GM19193 (cell line): ENCODE measurements around the gene RALBP1.

Source experiments
- POLR2A ChIP-seq: IDR thresholded peaks from 4 replicates; pipeline ENCODE4 v1.6.1; 2011; ENCODE audit not compliant: insufficient read depth, insufficient read length; ENCODE audit errors: extremely low read depth

The RALBP1 gene

GRCh38 chr18:9552616-9553015, 77.3 kb downstream of the RALBP1 start:
- TF ChIP-seq POLR2A = no peak

DNA sequence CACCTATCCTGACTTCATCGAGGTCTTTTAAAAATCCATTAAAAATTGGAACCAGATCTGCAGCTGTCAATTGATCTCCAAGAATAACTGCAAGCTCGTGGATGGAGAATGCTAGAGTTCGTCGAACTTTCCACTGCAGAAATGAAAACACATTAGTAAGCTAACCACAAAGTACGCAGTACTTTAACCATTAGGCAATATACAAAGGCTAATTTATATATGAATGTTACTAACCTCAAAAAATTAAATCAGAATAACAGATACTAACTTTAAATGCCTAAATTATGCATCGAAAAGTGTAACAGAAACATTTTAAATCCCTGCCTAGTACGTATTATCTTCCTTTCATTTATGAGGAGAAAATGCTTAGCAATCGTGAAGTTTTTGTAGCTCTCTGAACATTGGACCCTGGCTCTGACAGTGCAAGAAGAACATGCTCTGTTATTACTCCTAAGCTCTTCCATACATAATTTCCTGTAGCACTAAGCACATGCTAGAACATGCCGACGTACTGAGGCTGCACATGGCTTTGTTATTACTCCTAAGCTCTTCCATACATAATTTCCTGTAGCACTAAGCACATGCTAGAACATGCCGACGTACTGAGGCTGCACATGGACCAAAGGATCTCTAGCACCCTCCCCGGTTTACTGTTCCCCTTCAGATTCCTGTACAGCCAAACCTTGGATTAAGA, 82.1 kb downstream of the RALBP1 start:
- no peak for TF ChIP-seq POLR2A

DNA sequence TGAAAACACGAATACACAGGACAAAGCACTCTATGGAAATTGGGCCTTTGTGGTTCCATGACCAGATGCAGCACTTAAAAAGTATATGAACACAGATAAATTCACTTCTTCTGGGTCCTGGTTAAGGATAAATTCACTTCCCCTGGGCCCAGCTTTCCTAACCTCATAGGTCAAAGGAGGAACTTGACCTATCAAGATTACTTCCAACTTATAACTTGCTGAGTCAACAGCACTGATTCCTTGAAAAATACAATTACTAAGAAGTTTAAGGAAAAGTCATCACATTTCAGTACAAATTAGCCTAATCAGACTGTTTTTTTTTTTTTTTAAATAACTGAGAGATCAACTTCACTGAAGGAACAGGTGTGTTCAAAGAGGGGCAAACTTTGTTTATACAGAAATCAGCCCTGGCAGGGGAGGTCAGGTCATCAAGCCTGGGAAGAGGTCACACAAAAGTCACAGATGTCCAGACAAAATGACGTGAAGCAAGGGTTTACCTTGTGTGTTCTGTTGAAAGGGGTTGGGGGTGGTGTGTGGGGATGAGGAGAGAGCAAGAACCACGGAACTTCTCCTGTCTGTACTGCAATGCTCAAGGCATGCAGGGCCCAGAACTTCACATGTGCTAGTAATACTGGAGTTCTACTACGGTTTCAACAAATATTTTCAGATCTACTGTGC, 83.2 kb downstream of the RALBP1 start:
- no peak for TF ChIP-seq POLR2A

DNA sequence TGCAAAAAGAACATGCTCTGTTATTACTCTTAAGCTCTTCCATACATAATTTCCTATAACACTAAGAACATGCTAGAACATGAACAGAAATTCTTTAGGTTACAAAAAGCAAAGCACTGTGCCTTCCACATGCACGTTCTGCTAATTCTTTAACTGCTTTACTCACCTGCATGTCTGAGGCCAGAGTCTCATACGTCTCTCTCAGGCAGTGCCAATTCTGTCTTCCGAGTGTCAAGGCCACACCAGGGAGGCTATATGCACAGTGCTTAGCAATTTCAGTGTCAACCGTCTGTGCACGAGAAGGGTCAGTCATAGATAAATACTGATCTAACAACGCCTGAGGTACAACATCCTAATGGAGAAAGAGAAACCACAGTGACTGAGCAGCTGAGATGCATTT, 83.9 kb downstream of the RALBP1 start:
- no peak for TF ChIP-seq POLR2A

DNA sequence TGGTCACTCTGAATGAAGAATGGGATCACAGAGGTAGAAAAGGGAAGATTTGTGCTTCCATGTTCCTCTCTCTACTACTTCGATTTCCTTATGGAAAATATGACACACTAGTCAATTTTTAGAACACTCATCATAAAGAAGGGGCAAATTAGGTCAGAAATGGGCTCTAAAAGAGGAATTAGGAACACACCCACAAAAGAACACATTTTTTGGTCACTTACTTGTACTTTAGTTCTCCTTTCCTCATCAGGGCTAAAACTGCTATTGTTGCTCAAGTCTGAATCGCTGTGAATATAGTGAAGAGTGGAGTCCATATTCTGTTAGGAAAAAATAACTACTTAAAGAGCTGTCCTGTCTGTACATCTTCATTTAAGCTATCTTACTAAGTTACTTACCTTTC, 86.4 kb downstream of the RALBP1 start:
- no peak for TF ChIP-seq POLR2A

- TF ChIP-seq POLR2A = no peak
Measured at GRCh38 chr18:9562584-9562983, 87.3 kb downstream of the RALBP1 start.

DNA sequence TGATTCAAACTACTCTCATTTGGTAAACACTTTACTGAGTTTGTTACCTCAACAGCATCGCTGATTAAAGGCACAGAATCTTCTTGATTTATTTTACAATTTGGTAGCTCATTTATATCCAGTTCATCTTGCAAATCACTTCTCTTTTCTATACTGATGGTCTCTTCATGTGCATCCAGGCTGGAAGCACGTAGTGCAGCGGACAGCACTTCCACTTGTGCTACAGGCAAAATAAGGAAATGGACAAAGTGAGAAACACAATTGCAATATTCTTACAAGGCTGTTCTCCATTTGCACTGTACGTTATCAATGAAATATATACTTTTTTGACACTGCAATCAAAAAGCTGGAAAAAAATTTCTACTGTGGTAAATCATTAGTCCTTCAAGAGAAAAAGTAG, 88.0 kb downstream of the RALBP1 start:
- TF ChIP-seq POLR2A = no peak

GRCh38 chr18:9565407-9565806, 90.1 kb downstream of the RALBP1 start:
- TF ChIP-seq POLR2A = no peak

GRCh38 chr18:9568186-9568585, 92.9 kb downstream of the RALBP1 start:
- TF ChIP-seq POLR2A = no peak

- TF ChIP-seq POLR2A = no peak
Measured at GRCh38 chr18:9569178-9569577, 93.9 kb downstream of the RALBP1 start.

DNA sequence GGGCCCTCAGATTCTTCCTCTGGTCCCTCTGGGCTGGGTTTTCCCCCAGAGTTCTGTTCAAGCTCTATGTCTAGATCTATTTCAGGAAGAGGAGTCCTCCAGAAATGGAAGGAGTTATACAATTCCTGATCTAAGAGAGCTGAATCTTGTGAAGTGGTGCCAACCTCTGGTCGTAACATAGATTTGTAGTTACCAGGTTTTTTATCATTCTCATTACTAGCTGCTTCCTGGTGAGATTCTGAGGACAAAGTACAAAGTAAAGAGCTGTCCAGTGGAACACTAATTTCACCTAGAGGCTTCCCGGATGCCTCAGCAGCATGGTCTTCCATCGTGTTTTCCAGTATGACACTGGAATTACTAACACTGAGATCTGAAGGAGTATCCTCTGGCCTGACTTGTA, 94.9 kb downstream of the RALBP1 start:
- no peak for TF ChIP-seq POLR2A

- no peak for TF ChIP-seq POLR2A
Measured at GRCh38 chr18:9571546-9571945, 96.2 kb downstream of the RALBP1 start.

- no peak for TF ChIP-seq POLR2A
Measured at GRCh38 chr18:9574473-9575115, 99.3 kb downstream of the RALBP1 start.

DNA sequence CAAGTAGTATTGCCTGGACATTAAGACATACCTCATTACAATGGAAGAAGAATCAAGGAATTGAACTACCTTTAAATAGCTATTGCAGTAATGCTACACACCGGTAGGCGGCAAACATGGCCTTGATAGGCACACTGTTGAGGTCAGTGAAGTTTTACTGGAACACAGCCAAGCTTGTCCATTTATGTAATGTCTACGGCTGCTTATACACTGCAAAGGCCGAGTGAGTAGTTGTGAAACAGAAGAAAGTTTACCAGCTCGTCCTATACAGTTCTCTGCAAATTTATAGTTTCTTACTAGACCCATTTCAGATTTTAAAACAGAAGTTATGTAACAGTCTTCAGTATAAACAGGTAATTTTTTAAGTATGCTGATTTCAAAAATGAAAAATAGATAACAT, 100.2 kb downstream of the RALBP1 start:
- TF ChIP-seq POLR2A = no peak

GRCh38 chr18:9577361-9577760, 102.0 kb downstream of the RALBP1 start:
- no peak for TF ChIP-seq POLR2A

DNA sequence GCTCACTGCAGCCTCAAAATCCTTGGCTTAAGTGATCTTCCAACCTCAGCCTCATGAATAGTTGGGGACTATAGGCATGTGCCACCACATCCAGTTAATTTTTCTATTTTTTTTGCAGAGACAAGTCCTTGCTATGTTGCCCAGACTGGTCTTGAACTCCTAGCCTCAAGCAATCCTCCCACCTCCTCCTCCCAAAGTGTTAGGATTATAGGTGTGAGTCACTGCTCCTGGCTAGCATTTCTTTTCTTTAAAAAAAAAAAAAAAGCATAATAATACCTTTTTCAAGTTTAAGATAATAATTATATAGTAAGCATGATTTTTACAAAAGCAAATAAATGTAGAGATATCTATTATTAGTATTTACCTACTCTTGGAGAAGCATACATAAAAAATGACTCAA, 103.0 kb downstream of the RALBP1 start:
- no peak for TF ChIP-seq POLR2A
